SK-N-SH (cell line): Measurements from ENCODE around the gene ZIK1. TPM values are rescaled to one million over a fixed set of nuclear protein-coding genes. Genes with fewer than 3 reads are reported as not detected.

Source experiments
- CTCF ChIA-PET: fragments of 300-600, 350-600 bp; formaldehyde crosslinking; extraction: SDS; loops from one replicate; lab custom pipeline; 2021; lab: Yijun Ruan, JAX
- POLR2A ChIA-PET: fragments of 350-600 bp; sonication (Branson Sonifier 250); formaldehyde crosslinking; extraction: SDS; loops from one replicate; lab custom pipeline; 2020; ENCODE audit warnings: antibody characterized with exemption, inconsistent platforms; lab: Yijun Ruan, JAX
- DNase-seq: peaks from one replicate; pipeline ENCODE4 v3.0.0; 2012
- H2AFZ ChIP-seq: fragments of 200-600 bp; sonication (generic); 2 replicates; pipeline ENCODE4 v1.8.1; 2016; ENCODE audit warnings: antibody characterized with exemption, mild to moderate bottlenecking, low read depth
- H3F3A ChIP-seq: fragments of 200-600 bp; sonication (generic); replicated peaks from 2 replicates; pipeline ENCODE3; 2016; ENCODE audit warnings: antibody characterized with exemption, mild to moderate bottlenecking; ENCODE audit not compliant: insufficient read depth
- H3K27ac ChIP-seq, 2 experiments: fragments of 200-500 bp in 1 of 2; fragments of 200-600 bp in 1 of 2; sonication (Bioruptor generic) in 1 of 2; sonication (generic), shearing (Covaris generic) in 1 of 2; 2 replicates each; pipeline versions ENCODE4 v1.5.1 to v1.6.1; 2014 to 2016; ENCODE audit warnings: low read depth in 2 of 2, inconsistent platforms in 1 of 2, low read length in 1 of 2, mild to moderate bottlenecking in 1 of 2, mixed read lengths in 1 of 2
- H3K27me3 ChIP-seq: fragments of 200-600 bp; sonication (generic), shearing (Covaris generic); 2 replicates; pipeline ENCODE4 v1.6.1; 2016; ENCODE audit warnings: mixed run types; ENCODE audit not compliant: insufficient read depth
- H3K36me3 ChIP-seq, 2 experiments: fragments of 200-500 bp in 1 of 2; fragments of 200-600 bp in 1 of 2; sonication (Bioruptor generic) in 1 of 2; sonication (generic) in 1 of 2; replicated peaks in 1 of 2; 2 replicates each; pipeline versions ENCODE3 to v1.5.1; 2014 to 2016; ENCODE audit warnings: low read length in 1 of 2, mild to moderate bottlenecking in 1 of 2; ENCODE audit not compliant: insufficient read depth in 2 of 2, control insufficient read depth in 1 of 2
- H3K4me1 ChIP-seq, 2 experiments: fragments of 200-500 bp in 1 of 2; fragments of 200-600 bp in 1 of 2; sonication (Bioruptor generic) in 1 of 2; sonication (generic), shearing (Covaris generic) in 1 of 2; 2 replicates each; pipeline versions ENCODE4 v1.5.1 to v1.6.1; 2014 to 2016; ENCODE audit warnings: low read depth in 1 of 2, low read length in 1 of 2, mixed run types in 1 of 2; ENCODE audit not compliant: insufficient read depth in 2 of 2, control insufficient read depth in 1 of 2
- H3K4me2 ChIP-seq: fragments of 200-600 bp; sonication (generic), shearing (Covaris generic); 2 replicates; pipeline ENCODE4 v1.6.1; 2017; ENCODE audit warnings: mixed run types
- H3K4me3 ChIP-seq, 2 experiments: fragments of 200-500 bp in 1 of 2; fragments of 200-600 bp in 1 of 2; sonication (Bioruptor generic) in 1 of 2; sonication (generic), shearing (Covaris generic) in 1 of 2; 2 replicates each; pipeline versions ENCODE4 v1.5.1 to v1.8.1; 2014 to 2016; ENCODE audit warnings: low read depth in 2 of 2, inconsistent platforms in 1 of 2, low read length in 1 of 2, mild to moderate bottlenecking in 1 of 2, mixed read lengths in 1 of 2, moderate library complexity in 1 of 2
- H3K79me2 ChIP-seq: fragments of 200-600 bp; sonication (generic); 2 replicates; pipeline ENCODE4 v1.8.1; 2017; ENCODE audit warnings: mild to moderate bottlenecking; ENCODE audit not compliant: insufficient read depth
- H3K9ac ChIP-seq: fragments of 200-600 bp; sonication (generic); 2 replicates; pipeline ENCODE4 v1.6.1; 2017; ENCODE audit warnings: mixed run types
- H3K9me2 ChIP-seq: fragments of 200-600 bp; sonication (generic); 2 replicates; pipeline ENCODE4 v1.6.1; 2017; ENCODE audit warnings: mixed run types
- H3K9me3 ChIP-seq: fragments of 200-600 bp; sonication (generic); 2 replicates; pipeline ENCODE4 v1.6.1; 2017; ENCODE audit warnings: mixed run types, mild to moderate bottlenecking, moderate library complexity
- H4K20me1 ChIP-seq: fragments of 200-600 bp; sonication (generic); 2 replicates; pipeline ENCODE4 v1.6.1; 2017; ENCODE audit warnings: mild to moderate bottlenecking, mixed run types; ENCODE audit not compliant: insufficient read depth
- CHD2 ChIP-seq: fragments of 150-350 bp; IDR thresholded peaks from 2 replicates; pipeline ENCODE4 v1.6.1; 2018; ENCODE audit warnings: low read length; ENCODE audit not compliant: partially characterized antibody
- ELF1 ChIP-seq: IDR thresholded peaks from 2 replicates; pipeline ENCODE4 v1.4.0; 2012
- FOSL2 ChIP-seq: IDR thresholded peaks from 2 replicates; pipeline ENCODE4 v1.4.0; 2012; ENCODE audit warnings: low read depth, mild to moderate bottlenecking, moderate library complexity, borderline replicate concordance
- FOXJ3 ChIP-seq: sonication (generic); formaldehyde crosslinking; IDR thresholded peaks from 2 replicates; pipeline ENCODE4 v1.5.1; 2020; ENCODE audit warnings: mild to moderate bottlenecking, missing genetic modification reagents
- FOXM1 ChIP-seq: IDR thresholded peaks from 2 replicates; pipeline ENCODE4 v1.4.0; 2012; ENCODE audit warnings: low read depth, mild to moderate bottlenecking
- GABPA ChIP-seq: IDR thresholded peaks from 2 replicates; pipeline ENCODE4 v1.4.0; 2012; ENCODE audit warnings: low read depth, mild to moderate bottlenecking
- GATA2 ChIP-seq: sonication (generic); formaldehyde crosslinking; IDR thresholded peaks from 2 replicates; pipeline ENCODE4 v1.5.0; 2020; ENCODE audit warnings: mild to moderate bottlenecking, missing genetic modification reagents
- IRF3 ChIP-seq: fragments of 150-350 bp; IDR thresholded peaks from 2 replicates; pipeline ENCODE4 v1.6.1; 2016; ENCODE audit warnings: mild to moderate bottlenecking, low read depth, low read length
- MXI1 ChIP-seq: IDR thresholded peaks from 2 replicates; pipeline ENCODE4 v1.6.1; 2012; ENCODE audit warnings: mild to moderate bottlenecking, low read depth, low read length, improper control_type of control experiment
- NFIC ChIP-seq: IDR thresholded peaks from 2 replicates; pipeline ENCODE4 v1.4.0; 2012; ENCODE audit warnings: borderline replicate concordance
- NRF1 ChIP-seq: IDR thresholded peaks from 2 replicates; pipeline ENCODE4 v1.6.1; 2012; ENCODE audit warnings: low read depth, mild to moderate bottlenecking, low read length
- PBX3 ChIP-seq: IDR thresholded peaks from 2 replicates; pipeline ENCODE4; 2012
- POLR2AphosphoS5 ChIP-seq: IDR thresholded peaks from 2 replicates; pipeline ENCODE4 v1.6.1; 2012; ENCODE audit warnings: low read depth, low read length
- RFX5 ChIP-seq: IDR thresholded peaks from 2 replicates; pipeline ENCODE4 v1.6.1; 2012; ENCODE audit warnings: mild to moderate bottlenecking, improper control_type of control experiment, low read length
- SIN3A ChIP-seq: IDR thresholded peaks from 2 replicates; pipeline ENCODE4 v1.6.1; 2012; ENCODE audit warnings: low read depth, mild to moderate bottlenecking, low read length, moderate library complexity, borderline replicate concordance
- SMC3 ChIP-seq: IDR thresholded peaks from 2 replicates; pipeline ENCODE4 v1.6.1; 2012; ENCODE audit warnings: low read depth, low read length, improper control_type of control experiment
- TCF12 ChIP-seq: IDR thresholded peaks from 2 replicates; pipeline ENCODE4 v1.4.0; 2012
- USF2 ChIP-seq: fragments of 150-350 bp; IDR thresholded peaks from 2 replicates; pipeline ENCODE4 v1.6.1; 2017; ENCODE audit warnings: antibody characterized with exemption, low read length, low read depth, borderline replicate concordance
- YY1 ChIP-seq: IDR thresholded peaks from 2 replicates; pipeline ENCODE4 v1.4.0; 2012; ENCODE audit warnings: low read depth, mild to moderate bottlenecking
- ZBTB33 ChIP-seq: IDR thresholded peaks from 2 replicates; pipeline ENCODE4 v1.4.0; 2012; ENCODE audit warnings: low read depth, borderline replicate concordance
- WGBS: methylation state at CpG from one replicate; pipeline ENCODE4 v1.1.6; 2017; ENCODE audit warnings: low lambda C conversion rate; 5-methylcytosine and 5-hydroxymethylcytosine counted together
- polyA plus RNA-seq, 3 experiments: library from polyadenylated mRNA; depleted of rRNA; stranded (reverse); fragments of >200 nt; gene quantifications; 2 replicates each; pipeline ENCODE4 v1.2.3, GENCODE V29; 2012
- TF ChIP-seq, protein P1 (sequence below): IDR thresholded peaks from 2 replicates; pipeline ENCODE4 v1.4.0; 2012; ENCODE audit warnings: low read depth

Gene ZIK1
- polyA plus RNA-seq, 1 of the 3 experiments (the other 2 are of a cell fraction) = 2.1 TPM

- peaks cover 60 to 83% of the 10 kb centered on the region in 2 experiments for H3K36me3 ChIP-seq
- peaks cover 15% of the 10 kb centered on the region for H3F3A ChIP-seq
- no peak overlapping the region for H3K9ac ChIP-seq
- DNase-seq = no peak
- H3K4me2 ChIP-seq = no peak overlapping the region
- peaks cover 54% of the 10 kb centered on the region for H3K79me2 ChIP-seq
- H3K9me3 ChIP-seq = peaks cover 30% of the 10 kb centered on the region
- no peak overlapping the region for H2AFZ ChIP-seq
- no peaks in the 10 kb centered on the region for H3K4me1 ChIP-seq
- no peaks in the 10 kb centered on the region for H3K27me3 ChIP-seq
- ChIA-PET POLR2A (no interaction called here), CTCF (no interaction called here)
- H3K27ac ChIP-seq = no peak overlapping the region
- no peaks in the 10 kb centered on the region for H3K9me2 ChIP-seq
- TF ChIP-seq TCF12 = no peak
- TF ChIP-seq MXI1 = no peak
- no peak for TF ChIP-seq FOXJ3 (CRISPR knock-in tag)
- no peak for TF ChIP-seq NFIC
- TF ChIP-seq FOXM1 = no peak
- no peak for TF ChIP-seq USF2
- no peak for TF ChIP-seq SIN3A
- no peak for TF ChIP-seq NRF1
- no peak for TF ChIP-seq ELF1
- no peak overlapping the region for H3K4me3 ChIP-seq
- H4K20me1 ChIP-seq = no peaks in the 10 kb centered on the region
Measured at GRCh38 chr19:57623091-57623490, 39.1 kb downstream of the ZIK1 start.

DNA sequence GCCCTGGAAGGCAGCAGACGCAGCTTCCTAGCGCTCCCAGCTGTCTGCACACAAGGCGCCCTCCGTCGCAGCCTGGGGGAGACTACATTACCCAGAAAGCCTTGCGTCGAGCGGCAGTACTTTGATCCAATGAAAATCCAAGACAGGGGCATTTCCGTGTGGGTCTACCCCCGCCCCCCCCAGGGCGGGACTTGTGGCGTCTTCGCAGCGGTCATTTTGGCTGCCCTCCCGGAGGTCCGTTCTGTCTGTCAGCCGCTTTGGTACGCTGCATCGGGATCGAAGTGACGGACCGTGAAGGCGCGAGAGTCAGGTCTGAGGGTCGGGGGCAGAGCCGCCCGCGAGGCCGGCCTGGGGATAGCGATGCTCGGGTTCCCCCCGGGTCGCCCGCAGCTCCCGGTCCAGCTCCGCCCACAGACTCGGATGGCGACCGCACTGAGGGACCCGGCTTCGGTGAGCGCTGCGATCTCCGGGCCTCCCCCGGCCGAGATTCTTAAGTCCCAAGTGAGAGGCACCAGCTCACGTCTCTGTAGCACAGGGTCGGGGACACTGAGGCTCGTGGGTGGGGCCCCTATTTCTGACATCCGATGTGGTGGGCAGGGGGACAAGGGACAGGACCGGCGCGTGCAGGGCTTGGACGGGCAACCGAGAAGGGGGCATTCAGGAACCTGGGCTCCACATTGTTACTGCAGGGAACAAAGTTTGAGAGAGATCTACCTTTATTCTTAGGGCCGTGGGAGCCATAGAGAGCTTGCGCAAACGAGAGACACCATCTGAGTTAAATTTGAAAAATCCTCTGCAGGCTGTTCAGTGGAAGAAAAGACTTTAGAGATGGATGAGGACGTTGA lies 49.3 kb downstream of the ZIK1 start, which contains the start of gene ZNF211:
TSS of gene ZNF211 (plus strand) at position 182 of the 845 bp plus-strand sequence. CDS start at position 361, 179 bp downstream.
- Histone ChIP-seq H3K4me1 (peaks cover 0 to 13% of the 10 kb centered on the region in 2 experiments; a peak in 1 of 4 replicates), H3K9ac (peak within 1 kb of the TSS; percentile 77), H3K4me3 (peak within 1 kb of the TSS; percentile 85 to 86), H3K27me3 (no peaks in the 10 kb centered on the region), H3K36me3 (peaks cover 28 to 40% of the 10 kb centered on the region in 2 experiments), H3F3A (peaks cover 6% of the 10 kb centered on the region), H2AFZ (peak within 1 kb of the TSS; percentile 89), H3K79me2 (peaks cover 16% of the 10 kb centered on the region), H4K20me1 (no peaks in the 10 kb centered on the region), H3K27ac (peak within 1 kb of the TSS; percentile 49 to 79; a peak in 3 of 4 replicates), H3K9me3 (peaks cover 18% of the 10 kb centered on the region), H3K4me2 (peak within 1 kb of the TSS; percentile 90), H3K9me2 (no peaks in the 10 kb centered on the region)
- WGBS = 9% methylated on average over 16 of the region's 59 CpGs
- ChIA-PET POLR2A (interaction anchor here (0.6 to 1.1 kb wide), 5 partner anchors 19 to 297 kb away, joined by 3 to 6 read pairs (median 4); partner anchors contain the start of genes ZNF134, ZNF551, ZNF552 and ZNF776), CTCF (interaction anchor here (0.5 kb wide), 1 partner anchor 24 kb away, joined by 3 read pairs; no protein-coding TSS in a partner anchor)
- peak; percentile 96 for DNase-seq
- no peak for TF ChIP-seq GATA2 (CRISPR knock-in tag)
- TF ChIP-seq FOXM1 = no peak
- TF ChIP-seq, protein P1, sequence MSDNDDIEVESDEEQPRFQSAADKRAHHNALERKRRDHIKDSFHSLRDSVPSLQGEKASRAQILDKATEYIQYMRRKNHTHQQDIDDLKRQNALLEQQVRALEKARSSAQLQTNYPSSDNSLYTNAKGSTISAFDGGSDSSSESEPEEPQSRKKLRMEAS = 0 out of 2 replicates have a peak, but pooled peaks have one; percentile 9
- no peak; the same call in 1 of the 2 replicates for TF ChIP-seq ZBTB33
- peak; percentile 90 for TF ChIP-seq GABPA
- TF ChIP-seq CHD2 = peak; percentile 93
- TF ChIP-seq RFX5 = no peak
- TF ChIP-seq IRF3 = peak; percentile 58; the same call in 1 of the 2 replicates
- peak; percentile 91 for TF ChIP-seq ELF1
- TF ChIP-seq SIN3A = peak; percentile 62; the same call in 1 of the 2 replicates
- no peak; the same call in 1 of the 2 replicates for TF ChIP-seq MXI1
- TF ChIP-seq NFIC = peak; percentile 42; the same call in 1 of the 2 replicates
- no peak for TF ChIP-seq FOSL2
- TF ChIP-seq PBX3 = peak; percentile 99
- peak; percentile 76; the same call in 1 of the 2 replicates for TF ChIP-seq POLR2AphosphoS5
- 0 out of 2 replicates have a peak, but pooled peaks have one; percentile 28 for TF ChIP-seq TCF12
- peak; percentile 66 for TF ChIP-seq YY1
- TF ChIP-seq SMC3 = peak; percentile 13; the same call in 1 of the 2 replicates
